ENCODE data around the gene FATE1. TPM values are rescaled to one million over a fixed set of nuclear protein-coding genes. Genes with fewer than 3 reads are reported as not detected.

Gene FATE1
- total and polyA plus RNA-seq, 2 of the 13 experiments (the other 11 are each of a cell fraction or from before 2014, with no cell fraction given) = not detected

- ChIA-PET POLR2A (no interaction called here), CTCF (ENCODE audit: low intra/inter-chr PET ratio, low total read pairs) (no interaction called here)
- no peak within 1 kb of the TSS for H3K4me3 ChIP-seq (replicated peaks in 1 of 3; ENCODE audit: insufficient read depth in 1 of 3, low read depth in 2 of 3, low read length in 3 of 3)
- ATAC-seq (no peak), FAIRE-seq (no peak), DNase-seq (ENCODE audit: low spot score) (no peak)
- intact Hi-C loops (cut with micrococcal nuclease; ENCODE audit: unreplicated experiment) = no loop called here
- no peaks in the 10 kb centered on the region for H3K79me2 ChIP-seq (ENCODE audit: insufficient read depth, low read length)
- H2AFZ ChIP-seq (ENCODE audit: low read length) = no peak within 1 kb of the TSS
- in situ Hi-C loops (cut with HindIII; ENCODE audit: extremely low pct_ligation_motif_present, low pct_unique_long_range_greater_than_20kb) = loop anchor here (25.0 kb wide), 1 partner anchor 1078 kb away; no protein-coding TSS in a partner anchor
- no peaks in the 10 kb centered on the region for H3K9me3 ChIP-seq (ENCODE audit: low read length)
- H3K36me3 ChIP-seq (replicated peaks in 1 of 2; ENCODE audit: control insufficient read depth in 1 of 2, insufficient read depth in 2 of 2, low read length in 2 of 2) = no peaks in the 10 kb centered on the region
- H3K4me2 ChIP-seq (ENCODE audit: low read depth, low read length) = no peak within 1 kb of the TSS
- no peaks in the 10 kb centered on the region for H3K27me3 ChIP-seq (ENCODE audit: control insufficient read depth in 1 of 2, insufficient read depth in 2 of 2, low read length in 2 of 2)
- BruUV-seq (replicated peaks) = no TSS peak
- H3K27ac ChIP-seq (ENCODE audit: extremely low read length, insufficient read depth, low read length) = no peak within 1 kb of the TSS
- no peak within 1 kb of the TSS for H3K9ac ChIP-seq (ENCODE audit: insufficient read depth, low read depth, low read length)
- 5% methylated on average over 4 of the region's 4 CpGs for WGBS (ENCODE audit: low lambda C conversion rate)
- H3K4me1 ChIP-seq (ENCODE audit: insufficient read depth, low read length) = no peaks in the 10 kb centered on the region
- H4K20me1 ChIP-seq (ENCODE audit: insufficient read depth, low read length) = no peaks in the 10 kb centered on the region
- TF ChIP-seq SNRNP70 (IDR thresholded peaks at IDR 0.05; ENCODE audit: low read depth, low read length) = no peak
- TF ChIP-seq ZNF160 (CRISPR knock-in tag; IDR thresholded peaks at IDR 0.05) = no peak
- no peak for TF ChIP-seq AKNA (CRISPR knock-in tag; IDR thresholded peaks at IDR 0.05; ENCODE audit: borderline replicate concordance)
- TF ChIP-seq ZNF737 (CRISPR knock-in tag; IDR thresholded peaks at IDR 0.05; ENCODE audit: borderline replicate concordance) = no peak
- TF ChIP-seq ZNF569 (CRISPR knock-in tag; IDR thresholded peaks at IDR 0.05; ENCODE audit: borderline replicate concordance) = no peak
- no peak for TF ChIP-seq ZFP62 (CRISPR knock-in tag; IDR thresholded peaks at IDR 0.05)
- no peak for TF ChIP-seq NR1H2 (CRISPR knock-in tag; IDR thresholded peaks at IDR 0.05; ENCODE audit: borderline replicate concordance, low read depth)
- TF ChIP-seq ZBTB10 (CRISPR knock-in tag; IDR thresholded peaks at IDR 0.05; ENCODE audit: borderline replicate concordance) = no peak
- no peak for TF ChIP-seq CHCHD3 (CRISPR knock-in tag; IDR thresholded peaks at IDR 0.05)
- no peak for TF ChIP-seq EEA1 (CRISPR knock-in tag; IDR thresholded peaks at IDR 0.05; ENCODE audit: borderline replicate concordance)
- TF ChIP-seq TBP (CRISPR knock-in tag; IDR thresholded peaks at IDR 0.05) = no peak
- no peak for TF ChIP-seq THYN1 (CRISPR knock-in tag; IDR thresholded peaks at IDR 0.05; ENCODE audit: borderline replicate concordance, low read depth)
- TF ChIP-seq KDM1A (CRISPR knock-in tag; IDR thresholded peaks at IDR 0.05) = no peak
These were observed 18.6 kb downstream of the FATE1 start, which contains the start of gene CNGA2 for GRCh38 chrX:151734446-151734845. Gene CNGA2, plus strand, starts transcription at chrX:151734746. Its CDS starts 3,738 bp downstream, at chrX:151738484.
